Measurements from ENCODE around the gene AZGP1. TPM values are rescaled to one million over a fixed set of nuclear protein-coding genes. Genes with fewer than 3 reads are reported as not detected.

The AZGP1 gene
- total RNA-seq, 1 experiment from 2014 or later: 0.18 TPM

GRCh38 chr7:99918959-99919813, 56.6 kb downstream of the AZGP1 start, which contains the start of gene TRIM4:
TRIM4 (minus strand) TSS chr7:99919530; CDS start chr7:99919401, 129 bp downstream.
- H3K36me3 ChIP-seq (ENCODE audit: low read depth, low read length): peaks cover 5% of the 10 kb centered on the region
- peaks cover 16% of the 10 kb centered on the region for H3K4me1 ChIP-seq (ENCODE audit: insufficient read depth, low read length)
- CTCF ChIA-PET: interaction anchor here (0.9 to 1.0 kb wide), 2 partner anchors 11 to 71 kb away, joined by 3 to 6 read pairs; no protein-coding TSS in a partner anchor
- no peaks in the 10 kb centered on the region for H3K9me2 ChIP-seq (replicated peaks; ENCODE audit: low read length)
- ATAC-seq (peak; percentile 99), DNase-seq (peak; percentile 83)
- H4K20me1 ChIP-seq (ENCODE audit: low read length): peaks cover 6% of the 10 kb centered on the region; the same call in 1 of the 2 replicates
- peak within 1 kb of the TSS; percentile 95 for H2AFZ ChIP-seq (ENCODE audit: low read length)
- intact Hi-C loops (cut with micrococcal nuclease): loop anchor here (2.0 to 5.0 kb wide), 2 partner anchors 130 to 302 kb away; partner anchors contain the start of genes ZSCAN21 and ZSCAN25
- H3K27ac ChIP-seq (ENCODE audit: low read length): peak within 1 kb of the TSS; percentile 47
- BruUV-seq (replicated peaks): no TSS peak
- no peaks in the 10 kb centered on the region for H3K9me3 ChIP-seq (ENCODE audit: low read length)
- no peaks in the 10 kb centered on the region for H3K27me3 ChIP-seq (ENCODE audit: low read length)
- H3F3A ChIP-seq (ENCODE audit: low read length, unreplicated experiment): no peaks in the 10 kb centered on the region
- peak within 1 kb of the TSS; percentile 97 for H3K4me2 ChIP-seq (ENCODE audit: low read length)
- peaks cover 52% of the 10 kb centered on the region for H3K79me2 ChIP-seq (ENCODE audit: low read length)
- POLR2A ChIA-PET (ENCODE audit: unreplicated experiment): interaction anchor here (0.5 to 1.0 kb wide), 2 partner anchors 10 to 163 kb away, joined by 3 to 4 read pairs; partner anchors contain the start of gene GJC3
- H3K4me3 ChIP-seq (ENCODE audit: low read length): peak within 1 kb of the TSS; percentile 94
- peak within 1 kb of the TSS; percentile 94 for H3K9ac ChIP-seq (ENCODE audit: low read length)
- TF ChIP-seq EZH2phosphoT487 (IDR thresholded peaks at IDR 0.05; ENCODE audit: borderline replicate concordance, low read length): no peak
- peak; percentile 5; the same call in 1 of the 2 replicates for TF ChIP-seq CTCF (conservative IDR thresholded peaks at IDR 0.05; ENCODE audit: low read depth, low read length)
- TF ChIP-seq EZH2 (IDR thresholded peaks at IDR 0.05; ENCODE audit: low read length, unreplicated experiment): no peak

Other genes starting within 250 kb of the AZGP1 start
- gene CYP3A7, start 240.8 kb downstream of the AZGP1 start, total RNA-seq (2014; rRNA removed): not detected in 2 replicates
- not detected in 2 replicates for gene CYP3A4, start 191.8 kb downstream of the AZGP1 start, total RNA-seq (2014; rRNA removed)
- gene CYP3A43, start 148.0 kb downstream of the AZGP1 start, total RNA-seq (2014; rRNA removed): not detected in 2 replicates
- gene OR2AE1, start 99.0 kb downstream of the AZGP1 start, total RNA-seq (2014; rRNA removed): 0.18 TPM in 1 of 2 replicates, not detected in the other
- gene TRIM4, start 56.5 kb downstream of the AZGP1 start, total RNA-seq (2014; rRNA removed): 11.1 and 13.9 TPM in 2 replicates
- gene GJC3, start 46.4 kb downstream of the AZGP1 start, total RNA-seq (2014; rRNA removed): 0.18 TPM in 1 of 2 replicates, not detected in the other
- gene ZKSCAN1, start 39.6 kb upstream of the AZGP1 start, total RNA-seq (2014; rRNA removed): 13.6 and 13.9 TPM in 2 replicates
- 4.7 and 7.3 TPM in 2 replicates for gene ZSCAN21, start 73.7 kb upstream of the AZGP1 start, total RNA-seq (2014; rRNA removed)
- 16.5 and 18.0 TPM in 2 replicates for gene ZNF3, start 105.7 kb upstream of the AZGP1 start, total RNA-seq (2014; rRNA removed)
- 95.7 and 110 TPM in 2 replicates for gene COPS6, start 112.9 kb upstream of the AZGP1 start, total RNA-seq (2014; rRNA removed)
- gene MCM7, start 125.4 kb upstream of the AZGP1 start, total RNA-seq (2014; rRNA removed): 208 and 226 TPM in 2 replicates
- gene AP4M1, start 125.6 kb upstream of the AZGP1 start, total RNA-seq (2014; rRNA removed): 17.9 and 23.9 TPM in 2 replicates
- 51.4 and 58.6 TPM in 2 replicates for gene TAF6, start 143.3 kb upstream of the AZGP1 start, total RNA-seq (2014; rRNA removed)
- gene CNPY4, start 143.6 kb upstream of the AZGP1 start, total RNA-seq (2014; rRNA removed): 7.5 and 11.6 TPM in 2 replicates
- 2.7 and 4.3 TPM in 2 replicates for gene MBLAC1, start 150.9 kb upstream of the AZGP1 start, total RNA-seq (2014; rRNA removed)
- 107 and 146 TPM in 2 replicates for gene LAMTOR4, start 172.9 kb upstream of the AZGP1 start, total RNA-seq (2014; rRNA removed)
- gene TRAPPC14, start 182.7 kb upstream of the AZGP1 start, total RNA-seq (2014; rRNA removed): 19.2 and 20.3 TPM in 2 replicates
- gene GAL3ST4, start 192.6 kb upstream of the AZGP1 start, total RNA-seq (2014; rRNA removed): 0.23 and 1.1 TPM in 2 replicates
- gene GPC2, start 201.3 kb upstream of the AZGP1 start, total RNA-seq (2014; rRNA removed): 1.6 and 2.3 TPM in 2 replicates
- 0.07 and 1.2 TPM in 2 replicates for gene STAG3, start 201.9 kb upstream of the AZGP1 start, total RNA-seq (2014; rRNA removed)
- gene PVRIG, start 243.9 kb upstream of the AZGP1 start, total RNA-seq (2014; rRNA removed): not detected in 2 replicates